GOT3 (cell line): ENCODE measurements around the gene APPBP2.
"Not testable (repeated sequence)": the region's sequence is repeated elsewhere in the genome, so short reads cannot be mapped to it uniquely, and the experiment has no call there.

ENCODE experiments used
- DNase-seq: peaks from one replicate; lab custom pipeline; 2025; ENCODE audit warnings: mixed read lengths; lab: John Stamatoyannopoulos, UW

The APPBP2 gene

GRCh38 chr17:60495260-60495659, 30.8 kb downstream of the APPBP2 start:
- DNase-seq: no peak

- no peak for DNase-seq
These were observed 32.2 kb downstream of the APPBP2 start for GRCh38 chr17:60493847-60494321.

GRCh38 chr17:60491771-60492170, 34.3 kb downstream of the APPBP2 start:
- DNase-seq: no peak

GRCh38 chr17:60490594-60490993, 35.4 kb downstream of the APPBP2 start:
- not testable (repeated sequence) for DNase-seq

GRCh38 chr17:60481604-60482003, 44.4 kb downstream of the APPBP2 start:
- no peak for DNase-seq

- DNase-seq: no peak
These were observed 52.3 kb downstream of the APPBP2 start for GRCh38 chr17:60473788-60474187.

- no peak for DNase-seq
These were observed 53.6 kb downstream of the APPBP2 start for GRCh38 chr17:60472449-60472848.

GRCh38 chr17:60471451-60471850, 54.6 kb downstream of the APPBP2 start:
- DNase-seq: no peak

- DNase-seq: no peak
These were observed 57.7 kb downstream of the APPBP2 start for GRCh38 chr17:60468371-60468770.

GRCh38 chr17:60464343-60464742, 61.7 kb downstream of the APPBP2 start:
- no peak for DNase-seq

- no peak for DNase-seq
These were observed 62.7 kb downstream of the APPBP2 start for GRCh38 chr17:60463157-60463835.

- no peak for DNase-seq
These were observed 64.5 kb downstream of the APPBP2 start for GRCh38 chr17:60461584-60461983.

- DNase-seq: no peak
These were observed 68.9 kb downstream of the APPBP2 start for GRCh38 chr17:60457148-60457547.

GRCh38 chr17:60455378-60455777, 70.7 kb downstream of the APPBP2 start:
- no peak for DNase-seq

GRCh38 chr17:60451965-60452364, 74.1 kb downstream of the APPBP2 start:
- no peak for DNase-seq

GRCh38 chr17:60451071-60451470, 75.0 kb downstream of the APPBP2 start:
- DNase-seq: no peak

- no peak for DNase-seq
These were observed 78.7 kb downstream of the APPBP2 start for GRCh38 chr17:60447375-60447774.

GRCh38 chr17:60445144-60445543, 80.9 kb downstream of the APPBP2 start:
- no peak for DNase-seq

GRCh38 chr17:60443713-60444112, 82.3 kb downstream of the APPBP2 start:
- no peak for DNase-seq

GRCh38 chr17:60442271-60443173, 83.5 kb downstream of the APPBP2 start:
- no peak for DNase-seq

GRCh38 chr17:60439501-60439900, 86.5 kb downstream of the APPBP2 start:
- DNase-seq: no peak

GRCh38 chr17:60436676-60437075, 89.4 kb downstream of the APPBP2 start:
- no peak for DNase-seq
